NCI-H1092 treated with DMSO at 0.1 percent for 48 hours (cell line): ENCODE results near the gene HOXD11.

Source experiments
- DNase-seq: peaks from one replicate; lab custom pipeline; 2025; lab: John Stamatoyannopoulos, UW

HOXD11 gene

GRCh38 chr2:176081376-176081836 lies 25.7 kb upstream of the HOXD11 start:
- no peak for DNase-seq

- no peak for DNase-seq
Observed at GRCh38 chr2:176081837-176082524, 25.1 kb upstream of the HOXD11 start.

GRCh38 chr2:176082525-176082823 lies 24.6 kb upstream of the HOXD11 start:
- no peak for DNase-seq

- no peak for DNase-seq
Observed at GRCh38 chr2:176082824-176083751, 24.0 kb upstream of the HOXD11 start.

- DNase-seq: no peak
Observed at GRCh38 chr2:176083796-176084261, 23.3 kb upstream of the HOXD11 start, which contains the start of gene EVX2. Gene EVX2 (minus strand): TSS chr2:176083962. CDS start chr2:176083776, 186 bp downstream.

GRCh38 chr2:176084611-176085119 lies 22.4 kb upstream of the HOXD11 start:
- no peak for DNase-seq

- no peak for DNase-seq
Observed at GRCh38 chr2:176085120-176085788, 21.8 kb upstream of the HOXD11 start.

- DNase-seq: no peak
Observed at GRCh38 chr2:176085861-176086771, 21.0 kb upstream of the HOXD11 start.

GRCh38 chr2:176087330-176088047 lies 19.6 kb upstream of the HOXD11 start:
- DNase-seq: no peak

GRCh38 chr2:176088048-176088936 lies 18.8 kb upstream of the HOXD11 start:
- no peak for DNase-seq

- DNase-seq: no peak
Observed at GRCh38 chr2:176088937-176089842, 17.9 kb upstream of the HOXD11 start.

GRCh38 chr2:176089843-176090395 lies 17.2 kb upstream of the HOXD11 start:
- no peak for DNase-seq

- no peak for DNase-seq
Observed at GRCh38 chr2:176090862-176091261, 16.2 kb upstream of the HOXD11 start.

- no peak for DNase-seq
Observed at GRCh38 chr2:176091329-176092258, 15.5 kb upstream of the HOXD11 start.

GRCh38 chr2:176092270-176093144 lies 14.6 kb upstream of the HOXD11 start, which contains the start of gene HOXD13:
Gene HOXD13 (plus strand): TSS chr2:176092721. CDS start chr2:176092891, 170 bp downstream.
- no peak for DNase-seq
